HG02623 (cell line): ENCODE data around the gene KLF7.

Source experiments
- ATAC-seq: cut with Tn5 transposase; IDR thresholded peaks from one replicate; pipeline ENCODE4 v1.9.1; 2021; ENCODE audit warnings: moderate library complexity; ENCODE audit not compliant: unreplicated experiment

Gene KLF7

DNA sequence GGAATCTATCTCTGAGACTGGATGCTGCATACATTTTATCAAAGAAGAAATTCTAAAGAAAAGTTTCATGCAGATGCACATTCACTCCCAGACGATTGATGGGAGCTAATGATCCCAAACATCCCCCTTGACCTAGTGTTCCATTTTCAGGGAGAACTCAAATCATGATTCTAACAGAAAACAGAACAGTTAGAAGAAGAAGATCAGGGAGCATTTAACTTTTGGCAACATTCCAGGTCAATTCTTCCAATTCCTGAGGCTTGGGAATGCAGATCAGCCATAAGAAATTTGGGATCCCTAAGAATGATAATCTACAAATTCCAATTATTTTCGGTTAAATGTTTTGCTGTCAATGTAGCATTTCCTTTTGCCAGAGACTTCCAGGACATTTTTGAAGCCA, 129.9 kb downstream of the KLF7 start:
- ATAC-seq, result no peak

DNA sequence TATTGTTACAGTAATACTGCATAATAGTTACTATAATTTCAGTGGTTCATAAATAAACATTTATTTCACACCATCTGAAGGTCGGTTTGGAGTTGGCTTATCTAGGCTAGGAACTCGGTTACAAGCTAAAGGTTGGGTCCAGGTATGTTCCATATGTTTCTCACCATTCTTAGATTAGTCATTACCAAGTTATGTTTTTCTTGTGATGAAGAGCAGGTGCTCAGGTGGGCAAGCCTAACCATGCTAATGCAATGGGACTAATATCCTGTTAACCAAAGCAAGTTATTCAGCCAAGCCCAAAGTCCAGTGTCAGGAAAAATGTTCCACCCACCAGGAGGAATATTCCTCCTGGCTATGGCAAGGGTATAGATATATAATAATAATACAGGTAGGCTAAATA, 133.3 kb downstream of the KLF7 start:
- no peak for ATAC-seq
